ENCODE measurements around the gene MTIF3. TPM values are rescaled to one million over a fixed set of nuclear protein-coding genes. Genes with fewer than 3 reads are reported as not detected.

Gene MTIF3
- total RNA-seq, 1 experiment from 2014 or later = 20.7 TPM

DNA sequence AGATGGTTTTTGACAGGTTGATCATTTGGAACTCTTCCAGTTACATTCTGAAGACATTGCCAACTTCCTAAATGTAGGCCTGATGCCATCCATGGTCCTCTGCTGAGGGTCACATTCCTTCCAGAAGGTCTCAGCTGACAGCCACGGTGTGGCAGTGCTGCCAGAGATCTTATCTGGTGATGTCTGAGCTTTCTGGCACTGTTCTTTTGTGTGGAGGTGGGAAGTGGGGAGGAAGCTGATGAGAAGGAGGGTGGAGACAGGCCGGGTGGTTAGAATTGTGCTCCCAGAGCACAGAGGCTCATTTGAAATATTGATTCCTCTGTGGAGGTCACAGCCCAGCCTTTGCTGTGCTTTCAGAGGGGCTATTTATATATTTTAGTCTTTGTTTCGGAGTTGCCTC is 16.1 kb upstream of the MTIF3 start:
- intact Hi-C loops (cut with micrococcal nuclease; ENCODE audit: unreplicated experiment) = no loop called here
- DNase-seq (ENCODE audit: low read depth, low spot score) = no peak
- ATAC-seq = no peak
- in situ Hi-C loops (cut with HindIII; ENCODE audit: low pct_unique_long_range_greater_than_20kb, low sequenced_read_pairs) = no loop called here
- BruUV-seq (replicated peaks) = no TSS peak
- no peak overlapping the region for H3K4me3 ChIP-seq (ENCODE audit: low read depth in 2 of 2, low read length in 2 of 2)
- CTCF ChIA-PET = no interaction called here
- no peaks in the 10 kb centered on the region for H3K9me3 ChIP-seq (ENCODE audit: control insufficient read depth, insufficient read depth, low read depth, low read length)
- H3K4me1 ChIP-seq (ENCODE audit: control insufficient read depth, insufficient read depth, low read length) = no peaks in the 10 kb centered on the region
- no peaks in the 10 kb centered on the region for H3K36me3 ChIP-seq (ENCODE audit: control insufficient read depth, insufficient read depth, low read length)
- TF ChIP-seq TCF7L2 (IDR thresholded peaks at IDR 0.05; ENCODE audit: low read depth, low read length) (no peak), SIN3A (IDR thresholded peaks at IDR 0.05; ENCODE audit: borderline replicate concordance, insufficient read depth, low read depth, low read length) (no peak), POLR2AphosphoS5 (IDR thresholded peaks at IDR 0.05; ENCODE audit: low read depth, low read length) (no peak)
- TF ChIP-seq, protein P1, sequence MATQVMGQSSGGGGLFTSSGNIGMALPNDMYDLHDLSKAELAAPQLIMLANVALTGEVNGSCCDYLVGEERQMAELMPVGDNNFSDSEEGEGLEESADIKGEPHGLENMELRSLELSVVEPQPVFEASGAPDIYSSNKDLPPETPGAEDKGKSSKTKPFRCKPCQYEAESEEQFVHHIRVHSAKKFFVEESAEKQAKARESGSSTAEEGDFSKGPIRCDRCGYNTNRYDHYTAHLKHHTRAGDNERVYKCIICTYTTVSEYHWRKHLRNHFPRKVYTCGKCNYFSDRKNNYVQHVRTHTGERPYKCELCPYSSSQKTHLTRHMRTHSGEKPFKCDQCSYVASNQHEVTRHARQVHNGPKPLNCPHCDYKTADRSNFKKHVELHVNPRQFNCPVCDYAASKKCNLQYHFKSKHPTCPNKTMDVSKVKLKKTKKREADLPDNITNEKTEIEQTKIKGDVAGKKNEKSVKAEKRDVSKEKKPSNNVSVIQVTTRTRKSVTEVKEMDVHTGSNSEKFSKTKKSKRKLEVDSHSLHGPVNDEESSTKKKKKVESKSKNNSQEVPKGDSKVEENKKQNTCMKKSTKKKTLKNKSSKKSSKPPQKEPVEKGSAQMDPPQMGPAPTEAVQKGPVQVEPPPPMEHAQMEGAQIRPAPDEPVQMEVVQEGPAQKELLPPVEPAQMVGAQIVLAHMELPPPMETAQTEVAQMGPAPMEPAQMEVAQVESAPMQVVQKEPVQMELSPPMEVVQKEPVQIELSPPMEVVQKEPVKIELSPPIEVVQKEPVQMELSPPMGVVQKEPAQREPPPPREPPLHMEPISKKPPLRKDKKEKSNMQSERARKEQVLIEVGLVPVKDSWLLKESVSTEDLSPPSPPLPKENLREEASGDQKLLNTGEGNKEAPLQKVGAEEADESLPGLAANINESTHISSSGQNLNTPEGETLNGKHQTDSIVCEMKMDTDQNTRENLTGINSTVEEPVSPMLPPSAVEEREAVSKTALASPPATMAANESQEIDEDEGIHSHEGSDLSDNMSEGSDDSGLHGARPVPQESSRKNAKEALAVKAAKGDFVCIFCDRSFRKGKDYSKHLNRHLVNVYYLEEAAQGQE (IDR thresholded peaks at IDR 0.05; ENCODE audit: insufficient read depth in 1 of 2, low read depth in 2 of 2, low read length in 1 of 2) = no peak
- TF ChIP-seq, protein P2, sequence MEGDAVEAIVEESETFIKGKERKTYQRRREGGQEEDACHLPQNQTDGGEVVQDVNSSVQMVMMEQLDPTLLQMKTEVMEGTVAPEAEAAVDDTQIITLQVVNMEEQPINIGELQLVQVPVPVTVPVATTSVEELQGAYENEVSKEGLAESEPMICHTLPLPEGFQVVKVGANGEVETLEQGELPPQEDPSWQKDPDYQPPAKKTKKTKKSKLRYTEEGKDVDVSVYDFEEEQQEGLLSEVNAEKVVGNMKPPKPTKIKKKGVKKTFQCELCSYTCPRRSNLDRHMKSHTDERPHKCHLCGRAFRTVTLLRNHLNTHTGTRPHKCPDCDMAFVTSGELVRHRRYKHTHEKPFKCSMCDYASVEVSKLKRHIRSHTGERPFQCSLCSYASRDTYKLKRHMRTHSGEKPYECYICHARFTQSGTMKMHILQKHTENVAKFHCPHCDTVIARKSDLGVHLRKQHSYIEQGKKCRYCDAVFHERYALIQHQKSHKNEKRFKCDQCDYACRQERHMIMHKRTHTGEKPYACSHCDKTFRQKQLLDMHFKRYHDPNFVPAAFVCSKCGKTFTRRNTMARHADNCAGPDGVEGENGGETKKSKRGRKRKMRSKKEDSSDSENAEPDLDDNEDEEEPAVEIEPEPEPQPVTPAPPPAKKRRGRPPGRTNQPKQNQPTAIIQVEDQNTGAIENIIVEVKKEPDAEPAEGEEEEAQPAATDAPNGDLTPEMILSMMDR (IDR thresholded peaks at IDR 0.05) = no peak
- no peaks in the 10 kb centered on the region for H3K27me3 ChIP-seq (ENCODE audit: control insufficient read depth, insufficient read depth, low read length)
- POLR2A ChIA-PET = no interaction called here
- no peak overlapping the region for H3K27ac ChIP-seq (ENCODE audit: low read length)

DNA sequence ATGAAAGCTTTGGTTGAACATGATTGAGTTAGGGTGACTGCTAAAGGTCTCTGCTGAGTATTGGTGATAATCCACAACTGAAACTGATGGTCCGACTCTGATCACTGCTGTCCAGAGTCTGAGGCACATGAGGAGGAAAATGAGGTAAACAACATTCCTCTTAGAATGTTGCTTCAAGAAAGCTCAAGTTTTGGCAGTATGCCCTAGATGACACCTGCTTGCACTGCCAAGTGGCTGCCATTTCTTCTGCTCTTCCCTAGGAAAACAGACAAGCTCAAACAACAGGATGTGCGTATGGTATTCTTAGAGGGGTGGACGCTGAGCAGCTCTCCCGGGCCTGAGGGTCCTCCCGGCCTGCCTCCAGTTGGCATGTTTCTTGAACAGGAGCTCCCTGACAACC is 15.2 kb upstream of the MTIF3 start:
- ChIA-PET CTCF (no interaction called here), POLR2A (no interaction called here)
- ATAC-seq = no peak
- H3K27me3 ChIP-seq (ENCODE audit: control insufficient read depth, insufficient read depth, low read length) = no peaks in the 10 kb centered on the region
- no peak for TF ChIP-seq TCF7L2 (IDR thresholded peaks at IDR 0.05; ENCODE audit: low read depth, low read length)
- no peak for TF ChIP-seq SIN3A (IDR thresholded peaks at IDR 0.05; ENCODE audit: borderline replicate concordance, insufficient read depth, low read depth, low read length)
- TF ChIP-seq, protein P1 (IDR thresholded peaks at IDR 0.05; ENCODE audit: insufficient read depth in 1 of 2, low read depth in 2 of 2, low read length in 1 of 2) = no peak
- TF ChIP-seq, protein P2 (IDR thresholded peaks at IDR 0.05) = no peak
- TF ChIP-seq POLR2AphosphoS5 (IDR thresholded peaks at IDR 0.05; ENCODE audit: low read depth, low read length) = no peak
- H3K9me3 ChIP-seq (ENCODE audit: control insufficient read depth, insufficient read depth, low read depth, low read length) = no peaks in the 10 kb centered on the region
- in situ Hi-C loops (cut with HindIII; ENCODE audit: low pct_unique_long_range_greater_than_20kb, low sequenced_read_pairs) (no loop called here), intact Hi-C loops (cut with micrococcal nuclease; ENCODE audit: unreplicated experiment) (no loop called here)
- no peak for DNase-seq (ENCODE audit: low read depth, low spot score)
- no peaks in the 10 kb centered on the region for H3K36me3 ChIP-seq (ENCODE audit: control insufficient read depth, insufficient read depth, low read length)
- BruUV-seq (replicated peaks) = no TSS peak
- no peaks in the 10 kb centered on the region for H3K4me1 ChIP-seq (ENCODE audit: control insufficient read depth, insufficient read depth, low read length)
- H3K4me3 ChIP-seq (ENCODE audit: low read depth in 2 of 2, low read length in 2 of 2) = no peak overlapping the region
- H3K27ac ChIP-seq (ENCODE audit: low read length) = no peak overlapping the region

All from Panc1 (cell line).